GM15510 (cell line): ENCODE results near the gene OR1J2.

ENCODE experiments used
- POLR2A ChIP-seq: IDR thresholded peaks from 3 replicates; pipeline ENCODE4 v1.6.1; 2011; ENCODE audit warnings: borderline replicate concordance; ENCODE audit not compliant: insufficient read length; ENCODE audit errors: extremely low read depth

The OR1J2 gene

GRCh38 chr9:122510502-122510901 is at the start of gene OR1J2:
Gene OR1J2 (plus strand): TSS chr9:122510802. CDS start chr9:122510802, 0 bp downstream.
- TF ChIP-seq POLR2A: no peak

GRCh38 chr9:122463828-122464632 is 46.6 kb upstream of the OR1J2 start:
- no peak for TF ChIP-seq POLR2A

GRCh38 chr9:122464633-122465567 is 45.7 kb upstream of the OR1J2 start:
- no peak for TF ChIP-seq POLR2A

- no peak for TF ChIP-seq POLR2A
Measured at GRCh38 chr9:122466456-122466855, 44.1 kb upstream of the OR1J2 start.

GRCh38 chr9:122468735-122469134 is 41.9 kb upstream of the OR1J2 start:
- TF ChIP-seq POLR2A: no peak

- TF ChIP-seq POLR2A: no peak
Measured at GRCh38 chr9:122474561-122474960, 36.0 kb upstream of the OR1J2 start.

GRCh38 chr9:122475717-122476116 is 34.9 kb upstream of the OR1J2 start:
- TF ChIP-seq POLR2A: no peak

GRCh38 chr9:122477346-122477745 is 33.3 kb upstream of the OR1J2 start:
- TF ChIP-seq POLR2A: no peak

- TF ChIP-seq POLR2A: no peak
Measured at GRCh38 chr9:122477826-122478225, 32.8 kb upstream of the OR1J2 start, which contains the start of gene OR1J1. Gene OR1J1 (minus strand): TSS chr9:122477926. CDS start chr9:122477926, 0 bp downstream.

- no peak for TF ChIP-seq POLR2A
Measured at GRCh38 chr9:122479062-122479461, 31.5 kb upstream of the OR1J2 start.

GRCh38 chr9:122498883-122499288 is 11.7 kb upstream of the OR1J2 start:
- no peak for TF ChIP-seq POLR2A

- TF ChIP-seq POLR2A: no peak
Measured at GRCh38 chr9:122506964-122507363, 3.6 kb upstream of the OR1J2 start.

- TF ChIP-seq POLR2A: no peak
Measured at GRCh38 chr9:122518226-122518625, 7.6 kb downstream of the OR1J2 start.

- TF ChIP-seq POLR2A: no peak
Measured at GRCh38 chr9:122518841-122519240, 8.2 kb downstream of the OR1J2 start, which contains the start of gene OR1J4. Gene OR1J4 (plus strand): TSS chr9:122519141. CDS start chr9:122519141, 0 bp downstream.

- no peak for TF ChIP-seq POLR2A
Measured at GRCh38 chr9:122519376-122519775, 8.8 kb downstream of the OR1J2 start.
